ENCODE data around the gene EEPD1.
A peak's percentile ranks its signal among the peaks of the same experiment; 100 is the strongest.
"Not testable (repeated sequence)": the region's sequence is repeated elsewhere in the genome, so short reads cannot be mapped to it uniquely, and the experiment has no call there.

EEPD1 gene

GRCh38 chr7:36129048-36129534 is 24.0 kb upstream of the EEPD1 start:
- no peak for DNase-seq

- no peak for DNase-seq
Observed at GRCh38 chr7:36130236-36130945, 22.7 kb upstream of the EEPD1 start.

GRCh38 chr7:36131026-36131425 is 22.0 kb upstream of the EEPD1 start:
- DNase-seq = no peak

GRCh38 chr7:36131499-36131898 is 21.6 kb upstream of the EEPD1 start:
- no peak for DNase-seq

GRCh38 chr7:36132012-36132411 is 21.0 kb upstream of the EEPD1 start:
- DNase-seq = no peak

GRCh38 chr7:36135700-36136099 is 17.4 kb upstream of the EEPD1 start:
- no peak for DNase-seq

GRCh38 chr7:36137258-36137657 is 15.8 kb upstream of the EEPD1 start:
- DNase-seq = no peak

GRCh38 chr7:36137754-36138153 is 15.3 kb upstream of the EEPD1 start:
- no peak for DNase-seq

GRCh38 chr7:36138209-36138608 is 14.8 kb upstream of the EEPD1 start:
- DNase-seq = no peak

GRCh38 chr7:36141351-36141750 is 11.7 kb upstream of the EEPD1 start:
- no peak for DNase-seq

GRCh38 chr7:36141850-36142249 is 11.2 kb upstream of the EEPD1 start:
- no peak for DNase-seq

- DNase-seq = no peak
Observed at GRCh38 chr7:36144189-36144588, 8.9 kb upstream of the EEPD1 start.

GRCh38 chr7:36145686-36146085 is 7.4 kb upstream of the EEPD1 start:
- DNase-seq = no peak

GRCh38 chr7:36147361-36147760 is 5.7 kb upstream of the EEPD1 start:
- DNase-seq = no peak

- DNase-seq = no peak
Observed at GRCh38 chr7:36148422-36149065, 4.5 kb upstream of the EEPD1 start.

- not testable (repeated sequence) for DNase-seq
Observed at GRCh38 chr7:36149240-36149639, 3.8 kb upstream of the EEPD1 start.

- no peak for DNase-seq
Observed at GRCh38 chr7:36149694-36150452, 3.2 kb upstream of the EEPD1 start.

GRCh38 chr7:36151921-36152755 is 916 bp upstream of the EEPD1 start:
- no peak for DNase-seq

- peak; percentile 16 for DNase-seq
Observed at GRCh38 chr7:36153571-36154097, 580 bp downstream of the EEPD1 start.

- peak; percentile 3 for DNase-seq
Observed at GRCh38 chr7:36154255-36155212, 1.5 kb downstream of the EEPD1 start.

GRCh38 chr7:36155811-36156361 is 2.8 kb downstream of the EEPD1 start:
- no peak for DNase-seq
